K562 (cell line): ENCODE measurements around the gene CUX1. TPM values are rescaled to one million over a fixed set of nuclear protein-coding genes. Genes with fewer than 3 reads are reported as not detected.
A peak's percentile ranks its signal among the peaks of the same experiment; 100 is the strongest.

Experiments
- CEBPZ ChIP-seq: fragments of 150-350 bp; IDR thresholded peaks from 2 replicates; pipeline ENCODE4 v1.6.1; 2014; ENCODE audit warnings: low read depth, mild to moderate bottlenecking, low read length, borderline replicate concordance
- CTBP1 ChIP-seq: fragments of 450-650 bp; IDR thresholded peaks from 2 replicates; pipeline ENCODE4 v1.6.1; 2016; ENCODE audit warnings: borderline replicate concordance
- ERF ChIP-seq: fragments of 450-650 bp; formaldehyde crosslinking; IDR thresholded peaks from 2 replicates; pipeline ENCODE4 v1.4.0; 2020; ENCODE audit warnings: mild to moderate bottlenecking, mixed read lengths
- REST ChIP-seq, 2 experiments: fragments of 450-650 bp; formaldehyde crosslinking in 1 of 2; IDR thresholded peaks; 2 replicates each; pipeline versions ENCODE4 v1.4.0 to v1.6.1; 2014 to 2020; ENCODE audit warnings: mild to moderate bottlenecking in 2 of 2, borderline replicate concordance in 1 of 2, low read depth in 1 of 2
- SMC3 ChIP-seq: conservative IDR thresholded peaks from 2 replicates; pipeline ENCODE4 v1.6.1; 2011; ENCODE audit warnings: low read depth, low read length, improper control_type of control experiment; ENCODE audit not compliant: insufficient read depth
- U2AF2 ChIP-seq: fragments of 200-400 bp; formaldehyde crosslinking; optimal IDR thresholded peaks from 2 replicates; pipeline ENCODE3; 2017; ENCODE audit warnings: low read depth, mild to moderate bottlenecking, low read length
- ZFPM2 ChIP-seq: fragments of 250-450 bp; sonication (Bioruptor Pico); IDR thresholded peaks from 2 replicates; pipeline ENCODE4 v1.5.1; 2022; ENCODE audit warnings: mild to moderate bottlenecking
- ZFX ChIP-seq: sonication (generic); formaldehyde crosslinking; IDR thresholded peaks from 2 replicates; pipeline ENCODE4 v1.8.0; 2022; ENCODE audit warnings: mild to moderate bottlenecking, missing genetic modification reagents, moderate library complexity
- polyA plus RNA-seq, 8 experiments: library from polyadenylated mRNA; depleted of rRNA in 4 of 8; stranded (reverse) in 5 of 8; unstranded in 3 of 8; fragments of >200 nt; fragmentation: Nextera tagmentation in 2 of 8; fragmentation: Illumina TruSeq in 1 of 8; extraction: Ambion mirVana in 2 of 8; extraction: Trizol in 1 of 8; gene quantifications; 2 replicates each; pipeline versions ENCODE4 v1.2.1 to v1.2.3, GENCODE V29; 2011 to 2014; ENCODE audit warnings: inconsistent platforms in 1 of 8, missing spikeins in 1 of 8
- total RNA-seq, 7 experiments: library from RNA; depleted of rRNA in 6 of 7; stranded (reverse); fragments of >200 nt in 6 of 7; fragmentation: Illumina TruSeq in 2 of 7; extraction: Trizol in 2 of 7; gene quantifications; 2 replicates each; pipeline versions ENCODE4 v1.2.1 to v1.2.3, GENCODE V29; 2011 to 2021; ENCODE audit warnings: low replicate concordance in 1 of 7

The CUX1 gene
- total and polyA plus RNA-seq, 9 of the 15 experiments (the other 6 are each of a cell fraction or from before 2014, with no cell fraction given) = 3.6 to 55.3 (median 25.2) TPM

GRCh38 chr7:101814081-101814990 is 3.1 kb upstream of the CUX1 start (continued):
- TF ChIP-seq ZFX (CRISPR knock-in tag) (peak; percentile 58), REST (IDR thresholded peaks at IDR 0.05; ENCODE audit: borderline replicate concordance) (peak; percentile 87), REST (CRISPR knock-in tag; IDR thresholded peaks at IDR 0.05; ENCODE audit: low read depth) (0 out of 2 replicates have a peak, but pooled peaks have one; percentile 46), ERF (CRISPR knock-in tag) (peak; percentile 60; the same call in 1 of the 2 replicates), U2AF2 (no peak), CEBPZ (no peak), CTBP1 (peak; percentile 95), SMC3 (peak; percentile 37; the same call in 1 of the 2 replicates), ZFPM2 (CRISPR knock-in tag) (no peak)
